Nephron (organoid): ENCODE data around the gene RNF167.

Experiments
- H3K27ac Mint-ChIP-seq, 3 experiments: 2 replicates each; pipeline ENCODE4 v1.8.0; 2020; ENCODE audit warnings: mixed read lengths in 3 of 3, mild to moderate bottlenecking in 2 of 3, moderate library complexity in 1 of 3
- H3K27me3 Mint-ChIP-seq: 2 replicates; pipeline ENCODE4 v1.8.0; 2021; ENCODE audit warnings: low read depth, mild to moderate bottlenecking, moderate library complexity, mixed read lengths
- H3K36me3 Mint-ChIP-seq: 2 replicates; pipeline ENCODE4 v1.8.0; 2020; ENCODE audit warnings: low read depth, mixed read lengths
- H3K4me1 Mint-ChIP-seq: 2 replicates; pipeline ENCODE4 v1.8.0; 2020; ENCODE audit warnings: mixed read lengths
- H3K4me3 Mint-ChIP-seq, 3 experiments: 2 replicates each; pipeline ENCODE4 v1.8.0; 2020; ENCODE audit warnings: mild to moderate bottlenecking in 3 of 3, mixed read lengths in 3 of 3, moderate library complexity in 2 of 3
- H3K9me3 Mint-ChIP-seq: 2 replicates; pipeline ENCODE4 v1.8.0; 2020; ENCODE audit warnings: mixed read lengths
- CTCF ChIP-seq, 3 experiments: fragments of 200-600 bp; sonication (generic); IDR thresholded peaks; one replicate each; pipeline ENCODE4 v1.5.0; 2021; ENCODE audit warnings: antibody characterized with exemption in 3 of 3; ENCODE audit not compliant: unreplicated experiment in 3 of 3

RNF167 gene

GRCh38 chr17:4972752-4973151 is 32.7 kb downstream of the RNF167 start:
- no peaks in the 10 kb centered on the region for H3K27me3 Mint-ChIP-seq
- H3K9me3 Mint-ChIP-seq = no peaks in the 10 kb centered on the region
- TF ChIP-seq CTCF (IDR thresholded peaks at IDR 0.05; ENCODE audit: unreplicated experiment in 3 of 3) = no peak
- no peak overlapping the region for H3K27ac Mint-ChIP-seq
- peak overlapping the region in 2 of 3 experiments; percentile 31 to 55 for H3K4me3 Mint-ChIP-seq
- peaks cover 26% of the 10 kb centered on the region for H3K36me3 Mint-ChIP-seq
- peaks cover 22% of the 10 kb centered on the region for H3K4me1 Mint-ChIP-seq

- Mint-ChIP-seq H3K4me3 (no peak overlapping the region), H3K9me3 (no peaks in the 10 kb centered on the region), H3K36me3 (peaks cover 31% of the 10 kb centered on the region), H3K4me1 (peaks cover 22% of the 10 kb centered on the region), H3K27ac (no peak overlapping the region), H3K27me3 (no peaks in the 10 kb centered on the region)
- no peak for TF ChIP-seq CTCF (IDR thresholded peaks at IDR 0.05; ENCODE audit: unreplicated experiment in 3 of 3)
Observed at GRCh38 chr17:4973256-4974114, 33.4 kb downstream of the RNF167 start.

GRCh38 chr17:4974115-4974670 is 34.1 kb downstream of the RNF167 start:
- no peaks in the 10 kb centered on the region for H3K9me3 Mint-ChIP-seq
- H3K27me3 Mint-ChIP-seq = no peaks in the 10 kb centered on the region
- peaks cover 32% of the 10 kb centered on the region for H3K36me3 Mint-ChIP-seq
- peaks cover 16% of the 10 kb centered on the region for H3K4me1 Mint-ChIP-seq
- no peak overlapping the region for H3K4me3 Mint-ChIP-seq
- no peak overlapping the region for H3K27ac Mint-ChIP-seq
- no peak for TF ChIP-seq CTCF (IDR thresholded peaks at IDR 0.05; ENCODE audit: unreplicated experiment in 3 of 3)

GRCh38 chr17:4978726-4979125 is 38.7 kb downstream of the RNF167 start:
- Mint-ChIP-seq H3K4me3 (no peak overlapping the region), H3K27ac (no peak overlapping the region), H3K27me3 (no peaks in the 10 kb centered on the region), H3K9me3 (no peaks in the 10 kb centered on the region), H3K4me1 (peaks cover 10% of the 10 kb centered on the region), H3K36me3 (peaks cover 32% of the 10 kb centered on the region)
- TF ChIP-seq CTCF (IDR thresholded peaks at IDR 0.05; ENCODE audit: unreplicated experiment in 3 of 3) = no peak

- Mint-ChIP-seq H3K27me3 (no peaks in the 10 kb centered on the region), H3K36me3 (peaks cover 22% of the 10 kb centered on the region), H3K4me1 (peaks cover 11% of the 10 kb centered on the region), H3K9me3 (no peaks in the 10 kb centered on the region), H3K27ac (peak overlapping the region; percentile 14 to 63 (median 40)), H3K4me3 (no peak overlapping the region)
- peak; percentile 66 to 78 (median 72) for TF ChIP-seq CTCF (IDR thresholded peaks at IDR 0.05; ENCODE audit: unreplicated experiment in 3 of 3)
Observed at GRCh38 chr17:4980644-4981216, 40.7 kb downstream of the RNF167 start.
